Ishikawa (cell line): ENCODE data around the gene KRT31.

ENCODE experiments used
- CEBPB ChIP-seq: IDR thresholded peaks from 2 replicates; pipeline ENCODE4 v1.6.1; 2012
- CREB1 ChIP-seq: IDR thresholded peaks from 2 replicates; pipeline ENCODE4 v1.6.1; 2012; ENCODE audit warnings: low read depth
- EGR1 ChIP-seq: IDR thresholded peaks from 2 replicates; pipeline ENCODE4 v1.6.1; 2012
- EP300 ChIP-seq: IDR thresholded peaks from 2 replicates; pipeline ENCODE4 v1.6.1; 2012; ENCODE audit warnings: borderline replicate concordance
- FOXM1 ChIP-seq: IDR thresholded peaks from 2 replicates; pipeline ENCODE4 v1.6.1; 2012; ENCODE audit warnings: low read depth, borderline replicate concordance
- MAX ChIP-seq: IDR thresholded peaks from 2 replicates; pipeline ENCODE4 v1.6.1; 2012
- NFIC ChIP-seq: IDR thresholded peaks from 2 replicates; pipeline ENCODE4 v1.6.1; 2012
- RAD21 ChIP-seq: IDR thresholded peaks from 2 replicates; pipeline ENCODE4 v1.6.1; 2012; ENCODE audit warnings: low read depth
- REST ChIP-seq: IDR thresholded peaks from 2 replicates; pipeline ENCODE4 v1.6.1; 2012; ENCODE audit warnings: low read depth, mild to moderate bottlenecking
- TAF1 ChIP-seq: IDR thresholded peaks from 2 replicates; pipeline ENCODE4 v1.6.1; 2012; ENCODE audit warnings: low read depth, mild to moderate bottlenecking
- TCF12 ChIP-seq: IDR thresholded peaks from 2 replicates; pipeline ENCODE4 v1.6.1; 2012; ENCODE audit warnings: low read depth
- TEAD4 ChIP-seq: IDR thresholded peaks from 2 replicates; pipeline ENCODE4 v1.6.1; 2012
- USF1 ChIP-seq: IDR thresholded peaks from 2 replicates; pipeline ENCODE4 v1.6.1; 2012
- YY1 ChIP-seq: IDR thresholded peaks from 2 replicates; pipeline ENCODE4 v1.6.1; 2012; ENCODE audit warnings: low read depth
- ZBTB7A ChIP-seq: IDR thresholded peaks from 2 replicates; pipeline ENCODE4 v1.6.1; 2012; ENCODE audit warnings: low read depth

KRT31 gene

GRCh38 chr17:41421617-41422016, 24.2 kb upstream of the KRT31 start:
- TF ChIP-seq EGR1 (no peak), ZBTB7A (no peak), YY1 (no peak), CEBPB (no peak), TEAD4 (no peak), REST (no peak), USF1 (no peak), FOXM1 (no peak), MAX (no peak), RAD21 (no peak), TCF12 (no peak), CREB1 (no peak), TAF1 (no peak)

- TF ChIP-seq EGR1 (no peak), RAD21 (no peak), EP300 (no peak), TEAD4 (no peak), CEBPB (no peak), REST (no peak), TCF12 (no peak), ZBTB7A (no peak), FOXM1 (no peak), USF1 (no peak), NFIC (no peak), MAX (no peak), YY1 (no peak), TAF1 (no peak), CREB1 (no peak)
These were observed 23.7 kb upstream of the KRT31 start for GRCh38 chr17:41421116-41421515.

GRCh38 chr17:41420134-41420533, 22.7 kb upstream of the KRT31 start:
- TF ChIP-seq CREB1 (no peak), TCF12 (no peak), TAF1 (no peak), CEBPB (no peak), MAX (no peak), RAD21 (no peak), REST (no peak), FOXM1 (no peak), EGR1 (no peak), ZBTB7A (no peak), TEAD4 (no peak), EP300 (no peak), USF1 (no peak), NFIC (no peak), YY1 (no peak)

GRCh38 chr17:41419716-41420115, 22.3 kb upstream of the KRT31 start:
- TF ChIP-seq EGR1 = no peak
- TF ChIP-seq USF1 = no peak
- TF ChIP-seq MAX = no peak
- TF ChIP-seq ZBTB7A = no peak
- TF ChIP-seq TCF12 = no peak
- no peak for TF ChIP-seq CEBPB
- no peak for TF ChIP-seq EP300
- TF ChIP-seq YY1 = no peak
- no peak for TF ChIP-seq NFIC
- TF ChIP-seq CREB1 = no peak
- TF ChIP-seq REST = no peak
- TF ChIP-seq TEAD4 = no peak
- no peak for TF ChIP-seq RAD21
- TF ChIP-seq TAF1 = no peak
- no peak for TF ChIP-seq FOXM1
